Heart right ventricle (tissue), 16 donors: ENCODE data around the gene CTNND2. TPM values are rescaled to one million over a fixed set of nuclear protein-coding genes. Genes with fewer than 3 reads are reported as not detected.
A peak's percentile ranks its signal among the peaks of the same experiment; 100 is the strongest.
"Not testable (repeated sequence)": the region's sequence is repeated elsewhere in the genome, so short reads cannot be mapped to it uniquely, and the experiment has no call there.

Experiments used
- ATAC-seq, 8 donors: fragments of 200-7000 bp; cut with Tn5 transposase; one replicate each; pipeline ENCODE4 v1.9.1; 2020; ENCODE audit warnings: mild to moderate bottlenecking in 8 of 8, moderate library complexity in 8 of 8, moderate number of reproducible peaks in 1 of 8
- DNase-seq, 2 donors: peaks; one replicate each; pipeline ENCODE4 v3.0.0-alpha.2; 2020
- H3K27ac ChIP-seq, 10 donors: fragments of 200-600 bp; sonication (generic) in 2 of 10; one replicate each; pipeline versions ENCODE4 v1.5.0 to v1.8.0; 2020 to 2022; ENCODE audit warnings: mild to moderate bottlenecking in 3 of 10
- H3K27me3 ChIP-seq, 7 donors: fragments of 200-600 bp; one replicate each; pipeline ENCODE4 v1.8.0; 2021 to 2022; ENCODE audit warnings: mild to moderate bottlenecking in 2 of 7
- H3K36me3 ChIP-seq, 9 donors: fragments of 200-600 bp; sonication (generic) in 1 of 9; one replicate each; pipeline versions ENCODE4 v1.5.0 to v1.8.0; 2020 to 2022; ENCODE audit warnings: mild to moderate bottlenecking in 2 of 9
- H3K4me1 ChIP-seq, 9 donors: fragments of 200-600 bp; sonication (generic) in 1 of 9; one replicate each; pipeline versions ENCODE4 v1.5.0 to v1.8.0; 2020 to 2022; ENCODE audit warnings: mild to moderate bottlenecking in 4 of 9
- H3K4me3 ChIP-seq, 10 donors: fragments of 200-600 bp; sonication (generic) in 2 of 10; one replicate each; pipeline versions ENCODE4 v1.5.0 to v1.8.0; 2020 to 2022; ENCODE audit warnings: mild to moderate bottlenecking in 7 of 10, moderate library complexity in 2 of 10
- H3K9me3 ChIP-seq, 11 donors: fragments of 200-600 bp in 10 of 11; sonication (generic) in 2 of 11; one replicate each; pipeline versions ENCODE4 v1.5.0 to v1.8.0; 2013 to 2022; ENCODE audit warnings: mild to moderate bottlenecking in 2 of 11, control low read depth in 1 of 11, moderate library complexity in 1 of 11
- WGBS, 2 donors: extraction: QIAGEN DNeasy Blood & Tissue Kit; methylation state at CpG; one replicate each; pipeline ENCODE4 v1.1.7; 2013; ENCODE audit warnings: inconsistent platforms in 1 of 2; 5-methylcytosine and 5-hydroxymethylcytosine counted together
- intact Hi-C, 10 donors: fragments of 100-400 bp; cut with DNase I; formaldehyde crosslinking; loops; one replicate each; pipeline versions ENCODE4 v1.11.1 to v1.14.2; 2022
- polyA plus RNA-seq, 2 donors: library from polyadenylated mRNA; stranded (reverse); fragments of 200-250 nt; gene quantifications; one replicate each; pipeline ENCODE4 v1.2.3, GENCODE V29; 2013
- total RNA-seq, 10 donors: library from RNA; stranded (reverse); fragmentation: NEBNext Ultra II Directional in 3 of 10; extraction: Animal tissue kit (Norgen Biotek cat#: 25700) in 3 of 10; gene quantifications; one replicate each; pipeline versions ENCODE4 v1.2.1 to v1.2.4, GENCODE V29; 2021 to 2023
- TF ChIP-seq, protein P1 (sequence below), 9 donors: fragments of 200-600 bp; sonication (generic) in 2 of 9; IDR thresholded peaks; one replicate each; pipeline versions ENCODE4 v1.5.0 to v1.8.0; 2021 to 2022; ENCODE audit warnings: antibody characterized with exemption in 9 of 9, mild to moderate bottlenecking in 5 of 9, moderate library complexity in 1 of 9
- donor health status: Arrhythmogenic right ventricular cardiomyopathy.
- donor health status: ischemic (EF 13 %, LVEDD 7.1; RV severe dilation, severe dysfunction).
- donor health status: healthy with polysubstance abuse.
- donor health status: DM: no; HTN: yes; CAD: no.
- donor health status: DM: no; HTN: no; CAD: no.
- donor health status: ischemic (EF 25% LVEDD 6.9; RV normal size, moderate dysfunction).
- donor health status: ischemic (EF 25% LVEDD 5.7; RV mildly dilated, moderate dysfunction).
- donor health status: healthy.
- donor health status: DM: yes; HTN: yes; CAD: no.
- donor health status: Ischemic cardiomyopathy.
- donor health status: ischemic (EF 35%, LVEDD 5.7; RV mildly dilated, moderate dysfunction).
- donor health status: nonischemic (EF 11% LVEDD 7.7; RV severe dilation, severe dysfunction).
- donor health status: DM: yes; HTN: yes; CAD: no.
- donor health status: PGD.
- donor health status: ischemic (EF 29% LVEDD 5.4; RV normal size, mild dysfunction).
- donor health status: nonischemic (EF 23%, LVEDD 6.1; RV moderate dilation, normal function).

The CTNND2 gene
- total and polyA plus RNA-seq, 12 donors, result 1.1 to 29.6 (median 9.9) TPM

DNA sequence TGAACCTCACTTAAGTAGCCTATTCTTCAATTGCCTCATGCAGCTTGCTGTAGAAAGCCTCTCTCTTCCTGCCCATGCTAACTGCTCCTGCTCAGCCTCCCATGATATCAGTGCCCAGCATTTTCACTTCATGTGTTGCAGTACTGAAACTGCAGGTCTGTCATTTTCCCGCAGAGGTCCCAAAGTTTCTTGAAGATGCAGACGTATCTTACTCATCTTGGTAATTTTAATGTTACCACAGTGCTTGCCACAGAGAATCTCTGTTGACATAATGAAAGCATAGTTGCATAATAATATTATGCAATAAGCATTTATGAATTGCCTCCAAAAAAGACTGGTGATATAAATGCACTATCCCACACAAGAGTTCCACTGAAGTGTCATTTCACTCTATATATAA, 582.1 kb downstream of the CTNND2 start:
- no peaks in the 10 kb centered on the region for H3K9me3 ChIP-seq
- ATAC-seq (peak in 2 of 8 donors; percentile 47 to 49), DNase-seq (no peak)
- H3K27ac ChIP-seq, result no peak overlapping the region
- no peaks in the 10 kb centered on the region for H3K36me3 ChIP-seq
- 75 to 76% methylated on average over 2 of the region's 2 CpGs for WGBS, 2 donors
- no peaks in the 10 kb centered on the region for H3K27me3 ChIP-seq
- TF ChIP-seq, protein P1, sequence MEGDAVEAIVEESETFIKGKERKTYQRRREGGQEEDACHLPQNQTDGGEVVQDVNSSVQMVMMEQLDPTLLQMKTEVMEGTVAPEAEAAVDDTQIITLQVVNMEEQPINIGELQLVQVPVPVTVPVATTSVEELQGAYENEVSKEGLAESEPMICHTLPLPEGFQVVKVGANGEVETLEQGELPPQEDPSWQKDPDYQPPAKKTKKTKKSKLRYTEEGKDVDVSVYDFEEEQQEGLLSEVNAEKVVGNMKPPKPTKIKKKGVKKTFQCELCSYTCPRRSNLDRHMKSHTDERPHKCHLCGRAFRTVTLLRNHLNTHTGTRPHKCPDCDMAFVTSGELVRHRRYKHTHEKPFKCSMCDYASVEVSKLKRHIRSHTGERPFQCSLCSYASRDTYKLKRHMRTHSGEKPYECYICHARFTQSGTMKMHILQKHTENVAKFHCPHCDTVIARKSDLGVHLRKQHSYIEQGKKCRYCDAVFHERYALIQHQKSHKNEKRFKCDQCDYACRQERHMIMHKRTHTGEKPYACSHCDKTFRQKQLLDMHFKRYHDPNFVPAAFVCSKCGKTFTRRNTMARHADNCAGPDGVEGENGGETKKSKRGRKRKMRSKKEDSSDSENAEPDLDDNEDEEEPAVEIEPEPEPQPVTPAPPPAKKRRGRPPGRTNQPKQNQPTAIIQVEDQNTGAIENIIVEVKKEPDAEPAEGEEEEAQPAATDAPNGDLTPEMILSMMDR (IDR thresholded peaks at IDR 0.05), result no peak
- peaks cover 0 to 22% (median 6%) of the 10 kb centered on the region in 9 donors for H3K4me1 ChIP-seq
- H3K4me3 ChIP-seq, result no peak overlapping the region
- intact Hi-C loops, result no loop called here

DNA sequence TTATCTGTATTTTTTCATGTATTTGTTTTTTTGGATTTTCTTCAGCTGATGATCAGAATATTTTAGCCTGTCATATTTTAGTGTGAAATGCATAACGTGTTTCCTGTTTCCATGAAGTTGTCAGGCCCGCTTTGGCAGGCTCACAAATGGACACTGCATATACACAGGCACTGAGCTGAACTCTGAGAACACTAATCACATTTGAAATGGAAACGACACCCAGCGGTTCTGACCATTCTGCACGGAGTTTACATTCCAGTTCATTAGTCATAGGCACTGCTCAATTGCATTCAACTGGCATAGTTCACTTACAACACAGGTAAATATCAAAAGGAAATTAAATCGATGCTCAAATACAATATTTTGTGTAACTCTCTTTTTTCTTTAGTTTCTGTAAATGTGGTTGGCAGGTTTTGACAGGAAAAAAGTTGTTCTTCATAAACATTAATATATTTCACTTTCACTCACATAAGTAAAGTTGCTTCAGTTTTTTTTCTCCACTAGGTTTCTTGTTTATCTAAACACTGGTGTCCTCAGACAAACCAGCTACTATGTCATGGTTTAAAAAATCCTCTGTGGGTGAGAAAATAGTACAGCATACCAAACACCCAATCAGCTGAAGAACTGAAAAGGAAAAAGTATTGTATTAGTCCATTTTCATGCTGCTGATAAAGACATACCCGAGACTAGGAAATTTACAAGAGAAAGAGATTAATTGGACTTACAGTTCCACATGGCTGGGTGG, 584.2 kb downstream of the CTNND2 start:
- no peaks in the 10 kb centered on the region for H3K27me3 ChIP-seq
- no peaks in the 10 kb centered on the region for H3K9me3 ChIP-seq
- TF ChIP-seq, protein P1 (IDR thresholded peaks at IDR 0.05), result no peak
- ATAC-seq (no peak), DNase-seq (no peak)
- intact Hi-C loops, result no loop called here
- H3K36me3 ChIP-seq, result no peaks in the 10 kb centered on the region
- H3K4me3 ChIP-seq, result no peak overlapping the region
- peaks cover 0 to 19% (median 6%) of the 10 kb centered on the region in 9 donors for H3K4me1 ChIP-seq
- no peak overlapping the region for H3K27ac ChIP-seq
- WGBS, 2 donors, result 72 to 81% methylated on average over 7 of the region's 7 CpGs

DNA sequence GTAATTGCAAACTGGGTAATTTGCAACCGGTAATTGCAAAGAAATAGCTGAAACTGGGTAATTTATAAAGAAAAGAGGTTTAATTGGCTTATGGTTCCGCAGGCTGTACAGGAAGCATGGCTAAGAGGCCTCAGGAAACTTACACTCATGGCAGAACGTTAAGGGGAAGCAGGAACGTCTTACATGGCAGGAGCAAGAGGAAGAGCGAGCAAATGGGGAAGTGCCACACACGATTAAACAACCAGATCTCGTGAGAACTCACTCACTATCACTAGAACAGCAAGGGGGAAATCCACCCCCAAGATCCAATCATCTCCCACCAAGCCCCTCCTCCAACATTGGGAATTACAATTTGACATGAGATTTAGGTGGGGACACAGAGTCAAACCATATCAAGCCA, 590.6 kb downstream of the CTNND2 start:
- ATAC-seq, H3K27me3 ChIP-seq, H3K27ac ChIP-seq, H3K4me3 ChIP-seq, H3K4me1 ChIP-seq, H3K36me3 ChIP-seq, H3K9me3 ChIP-seq, DNase-seq: not testable (repeated sequence)
- intact Hi-C loops, result loop anchor here in 1 of 10 donors (5.0 kb wide), 1 partner anchor 631 kb away; no protein-coding TSS in a partner anchor
- WGBS, 2 donors, result 76 to 83% methylated on average over 7 of the region's 7 CpGs

DNA sequence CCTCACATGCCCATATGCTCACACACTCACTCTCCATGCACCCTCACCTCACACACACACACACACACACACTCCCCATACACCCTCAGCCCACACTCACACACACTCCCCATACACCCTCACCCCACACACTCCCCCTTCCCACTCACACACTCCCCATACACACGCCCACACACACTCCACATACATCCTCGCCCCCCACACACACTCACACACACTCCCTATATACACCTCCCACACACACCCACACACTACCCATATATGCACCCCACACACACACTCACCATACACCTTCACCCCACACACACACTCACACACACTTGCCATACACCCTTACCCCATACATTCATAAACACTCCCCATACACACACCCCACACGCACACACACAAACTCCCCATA, 592.5 kb downstream of the CTNND2 start:
- Histone ChIP-seq H3K36me3 (no peaks in the 10 kb centered on the region), H3K4me1 (peaks cover 0 to 6% (median 0%) of the 10 kb centered on the region in 9 donors), H3K27me3 (no peaks in the 10 kb centered on the region), H3K27ac (no peak overlapping the region), H3K9me3 (peaks cover 0 to 8% (median 0%) of the 10 kb centered on the region in 11 donors), H3K4me3 (no peak overlapping the region)
- 92 to 94% methylated on average over 3 of the region's 3 CpGs for WGBS, 2 donors
- ATAC-seq (peak in 4 of 8 donors; percentile 20 to 51 (median 34)), DNase-seq (no peak)
- intact Hi-C loops, result loop anchor here in 1 of 10 donors (5.0 kb wide), 1 partner anchor 629 kb away; no protein-coding TSS in a partner anchor
- TF ChIP-seq, protein P1 (IDR thresholded peaks at IDR 0.05), result no peak

DNA sequence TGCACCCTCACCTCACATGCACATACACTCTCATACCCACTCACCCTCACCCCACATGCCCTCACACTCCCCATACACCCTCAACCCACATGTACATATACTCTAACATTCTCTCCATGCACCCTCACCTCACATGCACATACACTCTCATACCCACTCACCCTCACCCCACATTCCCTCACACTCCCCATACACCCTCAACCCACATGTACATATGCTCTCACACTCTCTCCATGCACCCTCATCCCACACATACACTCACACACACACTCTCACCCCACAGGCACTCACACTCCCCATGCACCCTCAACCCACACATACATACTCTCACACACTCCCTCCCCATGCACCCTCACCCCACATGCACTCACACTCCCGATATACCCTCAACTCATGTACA, 593.0 kb downstream of the CTNND2 start:
- Histone ChIP-seq H3K27ac (no peak overlapping the region), H3K9me3 (peaks cover 0 to 8% (median 0%) of the 10 kb centered on the region in 11 donors), H3K4me1 (peaks cover 0 to 6% (median 0%) of the 10 kb centered on the region in 9 donors), H3K27me3 (no peaks in the 10 kb centered on the region), H3K4me3 (no peak overlapping the region), H3K36me3 (no peaks in the 10 kb centered on the region)
- ATAC-seq (peak in 2 of 8 donors; percentile 24 to 53), DNase-seq (no peak)
- 86 to 95% methylated on average over 1 of the region's 1 CpG for WGBS, 2 donors
- TF ChIP-seq, protein P1 (IDR thresholded peaks at IDR 0.05), result no peak
- intact Hi-C loops, result loop anchor here in 1 of 10 donors (5.0 kb wide), 1 partner anchor 629 kb away; no protein-coding TSS in a partner anchor
